Measurements from ENCODE around the gene GPR34.
"Not testable (repeated sequence)": the region's sequence is repeated elsewhere in the genome, so short reads cannot be mapped to it uniquely, and the experiment has no call there.

The GPR34 gene

DNA sequence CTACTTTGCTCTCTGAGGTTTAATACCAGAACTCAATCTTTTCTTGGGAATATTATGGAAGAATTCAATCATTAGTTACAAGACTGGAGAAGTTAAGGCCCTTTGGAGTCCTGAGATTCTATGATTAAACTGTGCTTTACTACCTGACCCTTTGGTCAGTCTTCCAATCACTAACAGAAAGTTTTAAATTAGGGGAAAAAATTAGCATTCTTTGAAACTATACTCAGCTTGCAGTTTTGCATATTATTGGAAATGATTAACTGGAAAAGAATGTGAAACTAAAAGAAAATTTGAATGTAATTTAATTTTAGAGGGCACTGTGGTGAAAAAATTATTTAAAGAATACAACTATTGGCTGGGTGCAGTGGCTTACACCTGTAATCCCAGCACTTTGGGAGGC, 18.7 kb upstream of the GPR34 start:
- Histone ChIP-seq H3K9me2 (replicated peaks; ENCODE audit: low read depth, low read length) (no peaks in the 10 kb centered on the region), H3K79me2 (ENCODE audit: insufficient read depth, low read length) (no peaks in the 10 kb centered on the region), H3K4me1 (ENCODE audit: insufficient read depth, low read length, poor library complexity, severe bottlenecking) (peaks cover 3% of the 10 kb centered on the region), H3K9me3 (ENCODE audit: insufficient read depth, low read depth, low read length) (no peaks in the 10 kb centered on the region), H3K4me3 (ENCODE audit: low read length, poor library complexity, severe bottlenecking) (no peak overlapping the region), H3K36me3 (ENCODE audit: insufficient read depth, low read length) (0 out of 2 replicates have a peak, but pooled peaks cover 2% of the 10 kb centered on the region), H3K4me2 (ENCODE audit: low read depth, low read length, poor library complexity, severe bottlenecking) (no peak overlapping the region), H3K9ac (ENCODE audit: low read depth, low read length, poor library complexity, severe bottlenecking) (no peak overlapping the region), H3F3A (ENCODE audit: low read depth) (no peaks in the 10 kb centered on the region), H4K20me1 (ENCODE audit: insufficient read depth, low read length, poor library complexity, severe bottlenecking) (no peaks in the 10 kb centered on the region), H3K27me3 (ENCODE audit: insufficient read depth, low read length, poor library complexity, severe bottlenecking) (no peaks in the 10 kb centered on the region), H2AFZ (ENCODE audit: low read length) (no peak overlapping the region)
- TF ChIP-seq, protein P1, sequence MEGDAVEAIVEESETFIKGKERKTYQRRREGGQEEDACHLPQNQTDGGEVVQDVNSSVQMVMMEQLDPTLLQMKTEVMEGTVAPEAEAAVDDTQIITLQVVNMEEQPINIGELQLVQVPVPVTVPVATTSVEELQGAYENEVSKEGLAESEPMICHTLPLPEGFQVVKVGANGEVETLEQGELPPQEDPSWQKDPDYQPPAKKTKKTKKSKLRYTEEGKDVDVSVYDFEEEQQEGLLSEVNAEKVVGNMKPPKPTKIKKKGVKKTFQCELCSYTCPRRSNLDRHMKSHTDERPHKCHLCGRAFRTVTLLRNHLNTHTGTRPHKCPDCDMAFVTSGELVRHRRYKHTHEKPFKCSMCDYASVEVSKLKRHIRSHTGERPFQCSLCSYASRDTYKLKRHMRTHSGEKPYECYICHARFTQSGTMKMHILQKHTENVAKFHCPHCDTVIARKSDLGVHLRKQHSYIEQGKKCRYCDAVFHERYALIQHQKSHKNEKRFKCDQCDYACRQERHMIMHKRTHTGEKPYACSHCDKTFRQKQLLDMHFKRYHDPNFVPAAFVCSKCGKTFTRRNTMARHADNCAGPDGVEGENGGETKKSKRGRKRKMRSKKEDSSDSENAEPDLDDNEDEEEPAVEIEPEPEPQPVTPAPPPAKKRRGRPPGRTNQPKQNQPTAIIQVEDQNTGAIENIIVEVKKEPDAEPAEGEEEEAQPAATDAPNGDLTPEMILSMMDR (conservative IDR thresholded peaks at IDR 0.05; ENCODE audit: low read length), result no peak
- no peak for TF ChIP-seq EZH2phosphoT487 (IDR thresholded peaks at IDR 0.05; ENCODE audit: borderline replicate concordance)

- TF ChIP-seq EZH2phosphoT487 (IDR thresholded peaks at IDR 0.05; ENCODE audit: borderline replicate concordance), result no peak
- TF ChIP-seq, protein P1 (conservative IDR thresholded peaks at IDR 0.05; ENCODE audit: low read length), result no peak
- Histone ChIP-seq H3K27me3 (ENCODE audit: insufficient read depth, low read length, poor library complexity, severe bottlenecking) (no peaks in the 10 kb centered on the region), H3K4me3 (ENCODE audit: low read length, poor library complexity, severe bottlenecking) (no peak overlapping the region), H3K4me1 (ENCODE audit: insufficient read depth, low read length, poor library complexity, severe bottlenecking) (no peaks in the 10 kb centered on the region), H3F3A (ENCODE audit: low read depth) (no peaks in the 10 kb centered on the region), H3K36me3 (ENCODE audit: insufficient read depth, low read length) (no peaks in the 10 kb centered on the region), H3K4me2 (ENCODE audit: low read depth, low read length, poor library complexity, severe bottlenecking) (no peak overlapping the region), H3K79me2 (ENCODE audit: insufficient read depth, low read length) (no peaks in the 10 kb centered on the region), H2AFZ (ENCODE audit: low read length) (no peak overlapping the region), H3K9me2 (replicated peaks; ENCODE audit: low read depth, low read length) (no peaks in the 10 kb centered on the region), H3K9ac (ENCODE audit: low read depth, low read length, poor library complexity, severe bottlenecking) (no peak overlapping the region), H3K9me3 (ENCODE audit: insufficient read depth, low read depth, low read length) (no peaks in the 10 kb centered on the region), H4K20me1 (ENCODE audit: insufficient read depth, low read length, poor library complexity, severe bottlenecking) (no peaks in the 10 kb centered on the region)
These were observed 17.7 kb upstream of the GPR34 start for GRCh38 chrX:41671082-41671481.

GRCh38 chrX:41672643-41673042, 16.1 kb upstream of the GPR34 start:
- no peaks in the 10 kb centered on the region for H3K4me1 ChIP-seq (ENCODE audit: insufficient read depth, low read length, poor library complexity, severe bottlenecking)
- H3K9me3 ChIP-seq (ENCODE audit: insufficient read depth, low read depth, low read length), result no peaks in the 10 kb centered on the region
- no peak overlapping the region for H3K4me2 ChIP-seq (ENCODE audit: low read depth, low read length, poor library complexity, severe bottlenecking)
- H3F3A ChIP-seq (ENCODE audit: low read depth), result no peaks in the 10 kb centered on the region
- H3K79me2 ChIP-seq (ENCODE audit: insufficient read depth, low read length), result no peaks in the 10 kb centered on the region
- no peaks in the 10 kb centered on the region for H4K20me1 ChIP-seq (ENCODE audit: insufficient read depth, low read length, poor library complexity, severe bottlenecking)
- H3K9me2 ChIP-seq (replicated peaks; ENCODE audit: low read depth, low read length), result no peaks in the 10 kb centered on the region
- H3K27me3 ChIP-seq (ENCODE audit: insufficient read depth, low read length, poor library complexity, severe bottlenecking), result no peaks in the 10 kb centered on the region
- no peaks in the 10 kb centered on the region for H3K36me3 ChIP-seq (ENCODE audit: insufficient read depth, low read length)
- no peak overlapping the region for H3K9ac ChIP-seq (ENCODE audit: low read depth, low read length, poor library complexity, severe bottlenecking)
- no peak overlapping the region for H2AFZ ChIP-seq (ENCODE audit: low read length)
- no peak overlapping the region for H3K4me3 ChIP-seq (ENCODE audit: low read length, poor library complexity, severe bottlenecking)
- TF ChIP-seq, protein P1 (conservative IDR thresholded peaks at IDR 0.05; ENCODE audit: low read length), result no peak
- TF ChIP-seq EZH2phosphoT487 (IDR thresholded peaks at IDR 0.05; ENCODE audit: borderline replicate concordance), result no peak

- H3K9ac ChIP-seq (ENCODE audit: low read depth, low read length, poor library complexity, severe bottlenecking); H3K9me3 ChIP-seq (ENCODE audit: insufficient read depth, low read depth, low read length); H3K4me1 ChIP-seq (ENCODE audit: insufficient read depth, low read length, poor library complexity, severe bottlenecking); H3F3A ChIP-seq (ENCODE audit: low read depth); H3K4me2 ChIP-seq (ENCODE audit: low read depth, low read length, poor library complexity, severe bottlenecking); H3K27me3 ChIP-seq (ENCODE audit: insufficient read depth, low read length, poor library complexity, severe bottlenecking); H2AFZ ChIP-seq (ENCODE audit: low read length); H3K36me3 ChIP-seq (ENCODE audit: insufficient read depth, low read length); H3K4me3 ChIP-seq (ENCODE audit: low read length, poor library complexity, severe bottlenecking); H3K9me2 ChIP-seq (replicated peaks; ENCODE audit: low read depth, low read length); H3K79me2 ChIP-seq (ENCODE audit: insufficient read depth, low read length); H4K20me1 ChIP-seq (ENCODE audit: insufficient read depth, low read length, poor library complexity, severe bottlenecking): not testable (repeated sequence)
These were observed 12.4 kb upstream of the GPR34 start for GRCh38 chrX:41676361-41676760.

Measured in Loucy (cell line).